GM23338 (cell line): Measurements from ENCODE around the gene INTS13. TPM values are rescaled to one million over a fixed set of nuclear protein-coding genes. Genes with fewer than 3 reads are reported as not detected.

Source experiments
- ATAC-seq: fragments of 200-7000 bp; cut with Tn5 transposase; 3 replicates; pipeline ENCODE4 v1.9.1; 2020
- DNase-seq: peaks from one replicate; pipeline ENCODE4 v3.0.0-alpha.2; 2015; ENCODE audit warnings: low spot score
- H2AFZ ChIP-seq: fragments of 200-600 bp; sonication (generic); 2 replicates; pipeline ENCODE4 v1.8.0; 2016; ENCODE audit warnings: antibody characterized with exemption, mild to moderate bottlenecking, moderate library complexity
- H3F3A ChIP-seq: fragments of 200-600 bp; sonication (generic); replicated peaks from 2 replicates; pipeline ENCODE4 v1.8.0; 2017; ENCODE audit warnings: antibody characterized with exemption, mixed run types, low read depth
- H3K27ac ChIP-seq: fragments of 200-600 bp; sonication (generic); 2 replicates; pipeline ENCODE4 v1.6.1; 2016; ENCODE audit warnings: low read depth
- H3K27me3 ChIP-seq: fragments of 200-600 bp; sonication (generic); 2 replicates; pipeline ENCODE4 v1.8.0; 2016; ENCODE audit warnings: mild to moderate bottlenecking, mixed run types, moderate library complexity; ENCODE audit not compliant: insufficient read depth
- H3K36me3 ChIP-seq: fragments of 200-600 bp; sonication (generic); 2 replicates; pipeline ENCODE4 v1.8.0; 2016; ENCODE audit warnings: mild to moderate bottlenecking; ENCODE audit not compliant: insufficient read depth
- H3K4me1 ChIP-seq: fragments of 200-600 bp; sonication (generic); 2 replicates; pipeline ENCODE4 v1.8.0; 2016; ENCODE audit warnings: mild to moderate bottlenecking, moderate library complexity; ENCODE audit not compliant: insufficient read depth
- H3K4me2 ChIP-seq: fragments of 200-600 bp; sonication (generic); 2 replicates; pipeline ENCODE4 v1.7.1; 2017; ENCODE audit warnings: mixed run types
- H3K4me3 ChIP-seq: fragments of 200-600 bp; sonication (generic); 2 replicates; pipeline ENCODE4 v1.6.1; 2016; ENCODE audit warnings: mixed run types
- H3K79me2 ChIP-seq: fragments of 200-600 bp; sonication (generic); replicated peaks from 2 replicates; pipeline ENCODE4 v1.8.0; 2017; ENCODE audit warnings: mild to moderate bottlenecking; ENCODE audit not compliant: insufficient read depth
- H3K9me2 ChIP-seq: fragments of 200-600 bp; sonication (generic); 2 replicates; pipeline ENCODE4 v1.8.0; 2017; ENCODE audit not compliant: insufficient read depth
- H4K20me1 ChIP-seq: fragments of 200-600 bp; sonication (generic); replicated peaks from 2 replicates; pipeline ENCODE4 v1.8.0; 2017; ENCODE audit warnings: mild to moderate bottlenecking; ENCODE audit not compliant: insufficient read depth
- H3K27ac Mint-ChIP-seq: 2 replicates; pipeline ENCODE4 v1.8.0; 2020; ENCODE audit warnings: inconsistent platforms, mild to moderate bottlenecking, moderate library complexity, mixed read lengths
- H3K27me3 Mint-ChIP-seq: 3 replicates; pipeline ENCODE4 v1.8.0; 2022; ENCODE audit warnings: low read depth, mild to moderate bottlenecking, moderate library complexity, mixed read lengths, inconsistent platforms; ENCODE audit not compliant: insufficient read depth, poor library complexity
- H3K36me3 Mint-ChIP-seq: 3 replicates; pipeline ENCODE4 v1.8.0; 2021; ENCODE audit warnings: low read depth, mild to moderate bottlenecking, inconsistent platforms, moderate library complexity, mixed read lengths
- H3K4me1 Mint-ChIP-seq: 3 replicates; pipeline ENCODE4 v1.8.0; 2020; ENCODE audit warnings: mild to moderate bottlenecking, inconsistent platforms, mixed read lengths
- H3K4me3 Mint-ChIP-seq: 3 replicates; pipeline ENCODE4 v1.8.0; 2021; ENCODE audit warnings: moderate library complexity, mild to moderate bottlenecking, inconsistent platforms, mixed read lengths
- H3K9me3 Mint-ChIP-seq: 3 replicates; pipeline ENCODE4 v1.8.0; 2020; ENCODE audit warnings: moderate library complexity, mild to moderate bottlenecking, inconsistent platforms, mixed read lengths
- EZH2 ChIP-seq: fragments of 200-600 bp; sonication (generic); IDR thresholded peaks from one replicate; pipeline ENCODE4 v1.8.0; 2017; ENCODE audit warnings: antibody characterized with exemption, mild to moderate bottlenecking, low read depth; ENCODE audit not compliant: unreplicated experiment
- EZH2phosphoT487 ChIP-seq: fragments of 200-600 bp; sonication (generic); IDR thresholded peaks from one replicate; pipeline ENCODE4 v1.8.1; 2018; ENCODE audit warnings: antibody characterized with exemption; ENCODE audit not compliant: unreplicated experiment
- POLR2AphosphoS5 ChIP-seq: IDR thresholded peaks from 2 replicates; pipeline ENCODE4 v1.6.1; 2016; ENCODE audit warnings: antibody characterized with exemption, low read depth
- polyA plus RNA-seq: library from polyadenylated mRNA; unstranded; fragments of >200 nt; fragmentation: Nextera tagmentation; extraction: Ambion mirVana; gene quantifications from 2 replicates; pipeline ENCODE4 v1.2.1, GENCODE V29; 2016
- total RNA-seq: library from RNA; depleted of rRNA; stranded (reverse); fragments of >200 nt; shearing (Covaris generic); gene quantifications from 2 replicates; pipeline ENCODE4 v1.2.3, GENCODE V29; 2014
- TF ChIP-seq, protein P1 (sequence below): fragments of 250-450 bp; sonication (Bioruptor Pico); IDR thresholded peaks from 2 replicates; pipeline ENCODE4 v1.5.0; 2020; ENCODE audit warnings: mild to moderate bottlenecking, moderate library complexity
- TF ChIP-seq, protein P2 (sequence below): IDR thresholded peaks from 2 replicates; pipeline ENCODE4 v1.6.1; 2016; ENCODE audit warnings: antibody characterized with exemption
- TF ChIP-seq, protein P3 (sequence below), 2 experiments: fragments of 200-600 bp in 1 of 2; sonication (generic) in 1 of 2; conservative IDR thresholded peaks; 2 replicates each; pipeline versions ENCODE4 v1.5.1 to v1.6.1; 2016 to 2017; ENCODE audit warnings: antibody characterized with exemption in 2 of 2, low read depth in 2 of 2, mild to moderate bottlenecking in 2 of 2, moderate library complexity in 1 of 2

INTS13 gene
- total and polyA plus RNA-seq, 2 experiments from 2014 or later = 91.3 to 94.1 TPM

DNA sequence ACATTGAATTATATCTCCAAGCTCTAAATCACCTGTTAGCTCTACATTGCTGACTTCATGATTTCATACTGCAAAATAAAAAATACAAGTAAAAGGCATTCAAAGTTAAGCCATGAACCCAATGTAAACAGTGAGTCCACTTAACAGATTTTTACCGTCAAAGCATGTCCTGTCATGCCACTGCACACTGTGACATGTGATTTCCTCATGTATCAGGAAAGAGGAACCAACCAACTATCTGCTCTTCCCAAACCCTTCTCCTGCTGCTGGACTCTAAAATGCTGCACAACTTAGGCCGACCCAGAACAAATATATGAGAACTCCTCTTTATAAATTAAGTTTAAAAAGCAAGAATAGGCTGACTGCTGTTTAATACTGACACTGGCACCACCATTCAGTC, 38.9 kb upstream of the INTS13 start:
- no peaks in the 10 kb centered on the region for H3K9me3 Mint-ChIP-seq
- no peak overlapping the region for H2AFZ ChIP-seq
- H3K79me2 ChIP-seq = no peaks in the 10 kb centered on the region
- H3K27me3 Mint-ChIP-seq = no peaks in the 10 kb centered on the region
- peaks cover 19% of the 10 kb centered on the region; the same call in 2 of the 3 replicates for H3K36me3 Mint-ChIP-seq
- no peak overlapping the region for H3K4me3 ChIP-seq
- H3K4me1 ChIP-seq = no peaks in the 10 kb centered on the region
- no peaks in the 10 kb centered on the region for H3K4me1 Mint-ChIP-seq
- H3K27ac Mint-ChIP-seq = no peak overlapping the region
- no peak overlapping the region for H3K4me3 Mint-ChIP-seq
- peaks cover 12% of the 10 kb centered on the region; the same call in 1 of the 2 replicates for H3K36me3 ChIP-seq
- no peak overlapping the region for H3K27ac ChIP-seq
- no peak overlapping the region for H3K4me2 ChIP-seq
- ATAC-seq (no peak), DNase-seq (no peak)
- no peaks in the 10 kb centered on the region for H3K9me2 ChIP-seq
- TF ChIP-seq, protein P1, sequence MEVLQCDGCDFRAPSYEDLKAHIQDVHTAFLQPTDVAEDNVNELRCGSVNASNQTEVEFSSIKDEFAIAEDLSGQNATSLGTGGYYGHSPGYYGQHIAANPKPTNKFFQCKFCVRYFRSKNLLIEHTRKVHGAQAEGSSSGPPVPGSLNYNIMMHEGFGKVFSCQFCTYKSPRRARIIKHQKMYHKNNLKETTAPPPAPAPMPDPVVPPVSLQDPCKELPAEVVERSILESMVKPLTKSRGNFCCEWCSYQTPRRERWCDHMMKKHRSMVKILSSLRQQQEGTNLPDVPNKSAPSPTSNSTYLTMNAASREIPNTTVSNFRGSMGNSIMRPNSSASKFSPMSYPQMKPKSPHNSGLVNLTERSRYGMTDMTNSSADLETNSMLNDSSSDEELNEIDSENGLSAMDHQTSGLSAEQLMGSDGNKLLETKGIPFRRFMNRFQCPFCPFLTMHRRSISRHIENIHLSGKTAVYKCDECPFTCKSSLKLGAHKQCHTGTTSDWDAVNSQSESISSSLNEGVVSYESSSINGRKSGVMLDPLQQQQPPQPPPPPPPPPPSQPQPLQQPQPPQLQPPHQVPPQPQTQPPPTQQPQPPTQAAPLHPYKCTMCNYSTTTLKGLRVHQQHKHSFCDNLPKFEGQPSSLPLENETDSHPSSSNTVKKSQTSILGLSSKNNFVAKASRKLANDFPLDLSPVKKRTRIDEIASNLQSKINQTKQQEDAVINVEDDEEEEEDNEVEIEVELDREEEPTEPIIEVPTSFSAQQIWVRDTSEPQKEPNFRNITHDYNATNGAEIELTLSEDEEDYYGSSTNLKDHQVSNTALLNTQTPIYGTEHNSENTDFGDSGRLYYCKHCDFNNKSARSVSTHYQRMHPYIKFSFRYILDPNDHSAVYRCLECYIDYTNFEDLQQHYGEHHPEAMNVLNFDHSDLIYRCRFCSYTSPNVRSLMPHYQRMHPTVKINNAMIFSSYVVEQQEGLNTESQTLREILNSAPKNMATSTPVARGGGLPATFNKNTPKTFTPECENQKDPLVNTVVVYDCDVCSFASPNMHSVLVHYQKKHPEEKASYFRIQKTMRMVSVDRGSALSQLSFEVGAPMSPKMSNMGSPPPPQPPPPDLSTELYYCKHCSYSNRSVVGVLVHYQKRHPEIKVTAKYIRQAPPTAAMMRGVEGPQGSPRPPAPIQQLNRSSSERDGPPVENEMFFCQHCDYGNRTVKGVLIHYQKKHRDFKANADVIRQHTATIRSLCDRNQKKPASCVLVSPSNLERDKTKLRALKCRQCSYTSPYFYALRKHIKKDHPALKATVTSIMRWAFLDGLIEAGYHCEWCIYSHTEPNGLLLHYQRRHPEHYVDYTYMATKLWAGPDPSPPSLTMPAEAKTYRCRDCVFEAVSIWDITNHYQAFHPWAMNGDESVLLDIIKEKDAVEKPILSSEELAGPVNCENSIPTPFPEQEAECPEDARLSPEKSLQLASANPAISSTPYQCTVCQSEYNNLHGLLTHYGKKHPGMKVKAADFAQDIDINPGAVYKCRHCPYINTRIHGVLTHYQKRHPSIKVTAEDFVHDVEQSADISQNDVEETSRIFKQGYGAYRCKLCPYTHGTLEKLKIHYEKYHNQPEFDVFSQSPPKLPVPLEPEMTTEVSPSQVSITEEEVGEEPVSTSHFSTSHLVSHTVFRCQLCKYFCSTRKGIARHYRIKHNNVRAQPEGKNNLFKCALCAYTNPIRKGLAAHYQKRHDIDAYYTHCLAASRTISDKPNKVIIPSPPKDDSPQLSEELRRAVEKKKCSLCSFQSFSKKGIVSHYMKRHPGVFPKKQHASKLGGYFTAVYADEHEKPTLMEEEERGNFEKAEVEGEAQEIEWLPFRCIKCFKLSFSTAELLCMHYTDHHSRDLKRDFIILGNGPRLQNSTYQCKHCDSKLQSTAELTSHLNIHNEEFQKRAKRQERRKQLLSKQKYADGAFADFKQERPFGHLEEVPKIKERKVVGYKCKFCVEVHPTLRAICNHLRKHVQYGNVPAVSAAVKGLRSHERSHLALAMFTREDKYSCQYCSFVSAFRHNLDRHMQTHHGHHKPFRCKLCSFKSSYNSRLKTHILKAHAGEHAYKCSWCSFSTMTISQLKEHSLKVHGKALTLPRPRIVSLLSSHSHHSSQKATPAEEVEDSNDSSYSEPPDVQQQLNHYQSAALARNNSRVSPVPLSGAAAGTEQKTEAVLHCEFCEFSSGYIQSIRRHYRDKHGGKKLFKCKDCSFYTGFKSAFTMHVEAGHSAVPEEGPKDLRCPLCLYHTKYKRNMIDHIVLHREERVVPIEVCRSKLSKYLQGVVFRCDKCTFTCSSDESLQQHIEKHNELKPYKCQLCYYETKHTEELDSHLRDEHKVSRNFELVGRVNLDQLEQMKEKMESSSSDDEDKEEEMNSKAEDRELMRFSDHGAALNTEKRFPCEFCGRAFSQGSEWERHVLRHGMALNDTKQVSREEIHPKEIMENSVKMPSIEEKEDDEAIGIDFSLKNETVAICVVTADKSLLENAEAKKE (CRISPR knock-in tag) = no peak
- TF ChIP-seq, protein P2, sequence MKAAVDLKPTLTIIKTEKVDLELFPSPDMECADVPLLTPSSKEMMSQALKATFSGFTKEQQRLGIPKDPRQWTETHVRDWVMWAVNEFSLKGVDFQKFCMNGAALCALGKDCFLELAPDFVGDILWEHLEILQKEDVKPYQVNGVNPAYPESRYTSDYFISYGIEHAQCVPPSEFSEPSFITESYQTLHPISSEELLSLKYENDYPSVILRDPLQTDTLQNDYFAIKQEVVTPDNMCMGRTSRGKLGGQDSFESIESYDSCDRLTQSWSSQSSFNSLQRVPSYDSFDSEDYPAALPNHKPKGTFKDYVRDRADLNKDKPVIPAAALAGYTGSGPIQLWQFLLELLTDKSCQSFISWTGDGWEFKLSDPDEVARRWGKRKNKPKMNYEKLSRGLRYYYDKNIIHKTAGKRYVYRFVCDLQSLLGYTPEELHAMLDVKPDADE = no peak
- TF ChIP-seq, protein P3, sequence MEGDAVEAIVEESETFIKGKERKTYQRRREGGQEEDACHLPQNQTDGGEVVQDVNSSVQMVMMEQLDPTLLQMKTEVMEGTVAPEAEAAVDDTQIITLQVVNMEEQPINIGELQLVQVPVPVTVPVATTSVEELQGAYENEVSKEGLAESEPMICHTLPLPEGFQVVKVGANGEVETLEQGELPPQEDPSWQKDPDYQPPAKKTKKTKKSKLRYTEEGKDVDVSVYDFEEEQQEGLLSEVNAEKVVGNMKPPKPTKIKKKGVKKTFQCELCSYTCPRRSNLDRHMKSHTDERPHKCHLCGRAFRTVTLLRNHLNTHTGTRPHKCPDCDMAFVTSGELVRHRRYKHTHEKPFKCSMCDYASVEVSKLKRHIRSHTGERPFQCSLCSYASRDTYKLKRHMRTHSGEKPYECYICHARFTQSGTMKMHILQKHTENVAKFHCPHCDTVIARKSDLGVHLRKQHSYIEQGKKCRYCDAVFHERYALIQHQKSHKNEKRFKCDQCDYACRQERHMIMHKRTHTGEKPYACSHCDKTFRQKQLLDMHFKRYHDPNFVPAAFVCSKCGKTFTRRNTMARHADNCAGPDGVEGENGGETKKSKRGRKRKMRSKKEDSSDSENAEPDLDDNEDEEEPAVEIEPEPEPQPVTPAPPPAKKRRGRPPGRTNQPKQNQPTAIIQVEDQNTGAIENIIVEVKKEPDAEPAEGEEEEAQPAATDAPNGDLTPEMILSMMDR (conservative IDR thresholded peaks at IDR 0.05; ENCODE audit: low read depth in 2 of 2) = no peak
- TF ChIP-seq POLR2AphosphoS5 = no peak
- no peak for TF ChIP-seq EZH2phosphoT487
- no peak for TF ChIP-seq EZH2
- H3F3A ChIP-seq = no peaks in the 10 kb centered on the region
- no peaks in the 10 kb centered on the region for H3K27me3 ChIP-seq
- 0 out of 2 replicates have a peak, but pooled peaks cover 4% of the 10 kb centered on the region for H4K20me1 ChIP-seq
